ENCODE data around the gene PSPN. TPM values are rescaled to one million over a fixed set of nuclear protein-coding genes. Genes with fewer than 3 reads are reported as not detected.

The PSPN gene
- total and polyA plus RNA-seq, 9 of the 15 experiments (the other 6 are each of a cell fraction or from before 2014, with no cell fraction given), result 0.21 to 1.1 (median 0.58) TPM

DNA sequence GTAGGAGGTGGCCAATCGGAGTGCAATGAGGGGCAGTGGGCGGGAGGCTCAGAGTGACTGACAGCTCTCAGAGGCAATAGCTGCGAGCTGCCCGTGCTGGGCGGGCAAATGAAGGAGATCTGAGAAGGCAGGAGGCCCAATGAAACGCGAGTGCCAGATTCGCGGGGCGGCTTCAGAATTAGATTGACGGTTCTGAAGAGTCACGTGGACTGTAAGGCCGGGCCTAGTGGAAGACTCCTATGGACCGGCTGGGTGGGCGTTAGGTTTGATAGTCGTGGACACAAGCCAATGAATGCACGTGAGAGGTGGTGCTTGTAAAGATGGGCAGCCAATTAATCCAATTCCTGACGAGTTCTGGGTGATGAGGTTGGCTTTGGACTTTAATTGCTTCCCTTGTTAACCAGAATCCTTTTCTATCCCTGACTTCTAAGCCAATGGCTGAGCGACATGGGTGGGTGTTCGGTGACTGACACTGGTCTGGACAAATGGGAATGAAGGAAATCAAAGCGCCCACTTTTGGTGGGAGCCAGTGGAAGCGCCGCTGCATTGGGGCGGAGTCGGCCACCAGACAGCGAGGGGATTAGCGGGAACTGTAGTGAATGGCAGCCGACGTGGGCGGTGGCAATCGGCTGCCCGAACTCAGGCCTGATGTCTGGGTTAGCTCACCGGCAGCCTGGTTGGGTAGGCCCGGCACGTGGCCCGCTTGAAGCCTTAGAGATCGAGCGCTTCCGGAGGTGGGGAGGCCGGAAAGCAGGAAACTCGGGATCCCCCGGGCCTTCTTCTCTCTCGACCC is 49.4 kb upstream of the PSPN start (continued):
- TF ChIP-seq, protein P1, sequence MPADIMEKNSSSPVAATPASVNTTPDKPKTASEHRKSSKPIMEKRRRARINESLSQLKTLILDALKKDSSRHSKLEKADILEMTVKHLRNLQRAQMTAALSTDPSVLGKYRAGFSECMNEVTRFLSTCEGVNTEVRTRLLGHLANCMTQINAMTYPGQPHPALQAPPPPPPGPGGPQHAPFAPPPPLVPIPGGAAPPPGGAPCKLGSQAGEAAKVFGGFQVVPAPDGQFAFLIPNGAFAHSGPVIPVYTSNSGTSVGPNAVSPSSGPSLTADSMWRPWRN (IDR thresholded peaks at IDR 0.05; ENCODE audit: low read depth), result 0 out of 2 replicates have a peak, but pooled peaks have one; percentile 18
- TF ChIP-seq NFIC (IDR thresholded peaks at IDR 0.05), result 0 out of 2 replicates have a peak, but pooled peaks have one; percentile 25
- peak; percentile 97 for TF ChIP-seq RAD51 (IDR thresholded peaks at IDR 0.05; ENCODE audit: borderline replicate concordance, low read depth)
- TF ChIP-seq, protein P2, sequence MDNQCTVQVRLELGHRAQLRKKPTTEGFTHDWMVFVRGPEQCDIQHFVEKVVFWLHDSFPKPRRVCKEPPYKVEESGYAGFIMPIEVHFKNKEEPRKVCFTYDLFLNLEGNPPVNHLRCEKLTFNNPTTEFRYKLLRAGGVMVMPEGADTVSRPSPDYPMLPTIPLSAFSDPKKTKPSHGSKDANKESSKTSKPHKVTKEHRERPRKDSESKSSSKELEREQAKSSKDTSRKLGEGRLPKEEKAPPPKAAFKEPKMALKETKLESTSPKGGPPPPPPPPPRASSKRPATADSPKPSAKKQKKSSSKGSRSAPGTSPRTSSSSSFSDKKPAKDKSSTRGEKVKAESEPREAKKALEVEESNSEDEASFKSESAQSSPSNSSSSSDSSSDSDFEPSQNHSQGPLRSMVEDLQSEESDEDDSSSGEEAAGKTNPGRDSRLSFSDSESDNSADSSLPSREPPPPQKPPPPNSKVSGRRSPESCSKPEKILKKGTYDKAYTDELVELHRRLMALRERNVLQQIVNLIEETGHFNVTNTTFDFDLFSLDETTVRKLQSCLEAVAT (IDR thresholded peaks at IDR 0.05), result peak in 1 of 2 experiments; percentile 99; a peak in 2 of 4 replicates
- TF ChIP-seq FOS (IDR thresholded peaks at IDR 0.05; ENCODE audit: extremely low read depth, insufficient read length), result peak; percentile 99
- TF ChIP-seq PHF8 (IDR thresholded peaks at IDR 0.05; ENCODE audit: borderline replicate concordance, low read length), result peak; percentile 63; the same call in 1 of the 2 replicates
- TF ChIP-seq, protein P3, sequence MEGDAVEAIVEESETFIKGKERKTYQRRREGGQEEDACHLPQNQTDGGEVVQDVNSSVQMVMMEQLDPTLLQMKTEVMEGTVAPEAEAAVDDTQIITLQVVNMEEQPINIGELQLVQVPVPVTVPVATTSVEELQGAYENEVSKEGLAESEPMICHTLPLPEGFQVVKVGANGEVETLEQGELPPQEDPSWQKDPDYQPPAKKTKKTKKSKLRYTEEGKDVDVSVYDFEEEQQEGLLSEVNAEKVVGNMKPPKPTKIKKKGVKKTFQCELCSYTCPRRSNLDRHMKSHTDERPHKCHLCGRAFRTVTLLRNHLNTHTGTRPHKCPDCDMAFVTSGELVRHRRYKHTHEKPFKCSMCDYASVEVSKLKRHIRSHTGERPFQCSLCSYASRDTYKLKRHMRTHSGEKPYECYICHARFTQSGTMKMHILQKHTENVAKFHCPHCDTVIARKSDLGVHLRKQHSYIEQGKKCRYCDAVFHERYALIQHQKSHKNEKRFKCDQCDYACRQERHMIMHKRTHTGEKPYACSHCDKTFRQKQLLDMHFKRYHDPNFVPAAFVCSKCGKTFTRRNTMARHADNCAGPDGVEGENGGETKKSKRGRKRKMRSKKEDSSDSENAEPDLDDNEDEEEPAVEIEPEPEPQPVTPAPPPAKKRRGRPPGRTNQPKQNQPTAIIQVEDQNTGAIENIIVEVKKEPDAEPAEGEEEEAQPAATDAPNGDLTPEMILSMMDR (IDR thresholded peaks at IDR 0.05 in 2 of 3, conservative IDR thresholded peaks at IDR 0.05 in 1 of 3; ENCODE audit: insufficient read depth in 2 of 3, low read depth in 1 of 3, low read length in 3 of 3), result peak in 1 of 3 experiments; percentile 6; a peak in 1 of 6 replicates
- no peak for TF ChIP-seq CGGBP1 (CRISPR knock-in tag; IDR thresholded peaks at IDR 0.05)
- TF ChIP-seq FOXM1 (IDR thresholded peaks at IDR 0.05; ENCODE audit: low read depth), result peak; percentile 77
- peak; percentile 95 for TF ChIP-seq FOXM1 (CRISPR knock-in tag; IDR thresholded peaks at IDR 0.05; ENCODE audit: low read depth)
- peak; percentile 31; the same call in 1 of the 2 replicates for TF ChIP-seq MYBL2 (IDR thresholded peaks at IDR 0.05; ENCODE audit: low read depth)
- TF ChIP-seq MYBL2 (CRISPR knock-in tag; IDR thresholded peaks at IDR 0.05; ENCODE audit: borderline replicate concordance), result no peak
- TF ChIP-seq, protein P4, sequence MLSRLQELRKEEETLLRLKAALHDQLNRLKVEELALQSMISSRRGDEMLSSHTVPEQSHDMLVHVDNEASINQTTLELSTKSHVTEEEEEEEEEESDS (CRISPR knock-in tag; IDR thresholded peaks at IDR 0.05), result no peak
- TF ChIP-seq DPF2 (IDR thresholded peaks at IDR 0.05), result no peak
- TF ChIP-seq SP1 (CRISPR knock-in tag; IDR thresholded peaks at IDR 0.05), result peak; percentile 96
- TF ChIP-seq AFF1 (IDR thresholded peaks at IDR 0.05; ENCODE audit: low read depth in 1 of 2, partially characterized antibody in 2 of 2), result peak in 1 of 2 experiments; percentile 70
- TF ChIP-seq ZNF583 (CRISPR knock-in tag; IDR thresholded peaks at IDR 0.05), result peak; percentile 92
- TF ChIP-seq ETV6 (IDR thresholded peaks at IDR 0.05; ENCODE audit: borderline replicate concordance in 1 of 2, low read depth in 2 of 2, low read length in 1 of 2), result no peak
- peak; percentile 92; the same call in 1 of the 2 replicates for TF ChIP-seq ETV6 (CRISPR knock-in tag; IDR thresholded peaks at IDR 0.05; ENCODE audit: borderline replicate concordance)
